HK-2 (cell line): ENCODE measurements around the gene NAGLU.
A peak's percentile ranks its signal among the peaks of the same experiment; 100 is the strongest.

Source experiments
- DNase-seq: peaks from one replicate; pipeline ENCODE4 v3.0.0-alpha.2; 2018; ENCODE audit not compliant: unreplicated experiment

NAGLU gene

GRCh38 chr17:42564815-42565522 lies 28.9 kb downstream of the NAGLU start:
- DNase-seq: no peak

GRCh38 chr17:42565523-42566214 lies 29.6 kb downstream of the NAGLU start:
- no peak for DNase-seq

GRCh38 chr17:42566215-42566882 lies 30.3 kb downstream of the NAGLU start:
- no peak for DNase-seq

GRCh38 chr17:42566883-42567573 lies 31.0 kb downstream of the NAGLU start, which contains the start of gene MLX:
Gene MLX (plus strand): TSS chr17:42567100. CDS start chr17:42567125, 25 bp downstream.
- DNase-seq: peak; percentile 95

- DNase-seq: no peak
These were observed 32.5 kb downstream of the NAGLU start for GRCh38 chr17:42568341-42569111.

GRCh38 chr17:42571435-42572225 lies 35.6 kb downstream of the NAGLU start:
- no peak for DNase-seq

- DNase-seq: no peak
These were observed 37.1 kb downstream of the NAGLU start for GRCh38 chr17:42573095-42573494.

GRCh38 chr17:42574463-42574862 lies 38.4 kb downstream of the NAGLU start:
- DNase-seq: no peak

- DNase-seq: no peak
These were observed 41.1 kb downstream of the NAGLU start for GRCh38 chr17:42577140-42577531.

- peak; percentile 96 for DNase-seq
These were observed 41.7 kb downstream of the NAGLU start, which contains the start of gene PSMC3IP for GRCh38 chr17:42577532-42578281. Gene PSMC3IP (minus strand): TSS chr17:42577729. CDS start chr17:42577686, 43 bp downstream.

- DNase-seq: peak; percentile 70
These were observed 42.3 kb downstream of the NAGLU start for GRCh38 chr17:42578282-42578869.

- DNase-seq: no peak
These were observed 43.9 kb downstream of the NAGLU start for GRCh38 chr17:42579794-42580551.

- no peak for DNase-seq
These were observed 45.8 kb downstream of the NAGLU start for GRCh38 chr17:42581744-42582270.

GRCh38 chr17:42584880-42585279 lies 48.8 kb downstream of the NAGLU start:
- DNase-seq: no peak

GRCh38 chr17:42585353-42585752 lies 49.3 kb downstream of the NAGLU start:
- DNase-seq: no peak

GRCh38 chr17:42586514-42587230 lies 50.6 kb downstream of the NAGLU start:
- DNase-seq: no peak

- no peak for DNase-seq
These were observed 54.8 kb downstream of the NAGLU start for GRCh38 chr17:42590886-42591285.

GRCh38 chr17:42591411-42591810 lies 55.4 kb downstream of the NAGLU start:
- no peak for DNase-seq
